GM23338 (cell line): ENCODE results near the gene RGL1. TPM values are rescaled to one million over a fixed set of nuclear protein-coding genes. Genes with fewer than 3 reads are reported as not detected.

Experiments
- ATAC-seq: fragments of 200-7000 bp; cut with Tn5 transposase; 3 replicates; pipeline ENCODE4 v1.9.1; 2020
- DNase-seq: peaks from one replicate; pipeline ENCODE4 v3.0.0-alpha.2; 2015; ENCODE audit warnings: low spot score
- H2AFZ ChIP-seq: fragments of 200-600 bp; sonication (generic); 2 replicates; pipeline ENCODE4 v1.8.0; 2016; ENCODE audit warnings: antibody characterized with exemption, mild to moderate bottlenecking, moderate library complexity
- H3F3A ChIP-seq: fragments of 200-600 bp; sonication (generic); replicated peaks from 2 replicates; pipeline ENCODE4 v1.8.0; 2017; ENCODE audit warnings: antibody characterized with exemption, mixed run types, low read depth
- H3K27ac ChIP-seq: fragments of 200-600 bp; sonication (generic); 2 replicates; pipeline ENCODE4 v1.6.1; 2016; ENCODE audit warnings: low read depth
- H3K27me3 ChIP-seq: fragments of 200-600 bp; sonication (generic); 2 replicates; pipeline ENCODE4 v1.8.0; 2016; ENCODE audit warnings: mild to moderate bottlenecking, mixed run types, moderate library complexity; ENCODE audit not compliant: insufficient read depth
- H3K36me3 ChIP-seq: fragments of 200-600 bp; sonication (generic); 2 replicates; pipeline ENCODE4 v1.8.0; 2016; ENCODE audit warnings: mild to moderate bottlenecking; ENCODE audit not compliant: insufficient read depth
- H3K4me1 ChIP-seq: fragments of 200-600 bp; sonication (generic); 2 replicates; pipeline ENCODE4 v1.8.0; 2016; ENCODE audit warnings: mild to moderate bottlenecking, moderate library complexity; ENCODE audit not compliant: insufficient read depth
- H3K4me2 ChIP-seq: fragments of 200-600 bp; sonication (generic); 2 replicates; pipeline ENCODE4 v1.7.1; 2017; ENCODE audit warnings: mixed run types
- H3K4me3 ChIP-seq: fragments of 200-600 bp; sonication (generic); 2 replicates; pipeline ENCODE4 v1.6.1; 2016; ENCODE audit warnings: mixed run types
- H3K79me2 ChIP-seq: fragments of 200-600 bp; sonication (generic); replicated peaks from 2 replicates; pipeline ENCODE4 v1.8.0; 2017; ENCODE audit warnings: mild to moderate bottlenecking; ENCODE audit not compliant: insufficient read depth
- H3K9me2 ChIP-seq: fragments of 200-600 bp; sonication (generic); 2 replicates; pipeline ENCODE4 v1.8.0; 2017; ENCODE audit not compliant: insufficient read depth
- H4K20me1 ChIP-seq: fragments of 200-600 bp; sonication (generic); replicated peaks from 2 replicates; pipeline ENCODE4 v1.8.0; 2017; ENCODE audit warnings: mild to moderate bottlenecking; ENCODE audit not compliant: insufficient read depth
- H3K27ac Mint-ChIP-seq: 2 replicates; pipeline ENCODE4 v1.8.0; 2020; ENCODE audit warnings: inconsistent platforms, mild to moderate bottlenecking, moderate library complexity, mixed read lengths
- H3K27me3 Mint-ChIP-seq: 3 replicates; pipeline ENCODE4 v1.8.0; 2022; ENCODE audit warnings: low read depth, mild to moderate bottlenecking, moderate library complexity, mixed read lengths, inconsistent platforms; ENCODE audit not compliant: insufficient read depth, poor library complexity
- H3K36me3 Mint-ChIP-seq: 3 replicates; pipeline ENCODE4 v1.8.0; 2021; ENCODE audit warnings: low read depth, mild to moderate bottlenecking, inconsistent platforms, moderate library complexity, mixed read lengths
- H3K4me1 Mint-ChIP-seq: 3 replicates; pipeline ENCODE4 v1.8.0; 2020; ENCODE audit warnings: mild to moderate bottlenecking, inconsistent platforms, mixed read lengths
- H3K4me3 Mint-ChIP-seq: 3 replicates; pipeline ENCODE4 v1.8.0; 2021; ENCODE audit warnings: moderate library complexity, mild to moderate bottlenecking, inconsistent platforms, mixed read lengths
- H3K9me3 Mint-ChIP-seq: 3 replicates; pipeline ENCODE4 v1.8.0; 2020; ENCODE audit warnings: moderate library complexity, mild to moderate bottlenecking, inconsistent platforms, mixed read lengths
- CREB1 ChIP-seq: fragments of 250-450 bp; sonication (Bioruptor Pico); IDR thresholded peaks from 2 replicates; pipeline ENCODE4 v1.5.0; 2020; ENCODE audit warnings: low read depth, mild to moderate bottlenecking, moderate library complexity
- EZH2 ChIP-seq: fragments of 200-600 bp; sonication (generic); IDR thresholded peaks from one replicate; pipeline ENCODE4 v1.8.0; 2017; ENCODE audit warnings: antibody characterized with exemption, mild to moderate bottlenecking, low read depth; ENCODE audit not compliant: unreplicated experiment
- EZH2phosphoT487 ChIP-seq: fragments of 200-600 bp; sonication (generic); IDR thresholded peaks from one replicate; pipeline ENCODE4 v1.8.1; 2018; ENCODE audit warnings: antibody characterized with exemption; ENCODE audit not compliant: unreplicated experiment
- JUNB ChIP-seq: IDR thresholded peaks from one replicate; pipeline ENCODE4 v1.6.1; 2016; ENCODE audit warnings: antibody characterized with exemption; ENCODE audit not compliant: unreplicated experiment
- NANOG ChIP-seq: IDR thresholded peaks from 2 replicates; pipeline ENCODE4 v1.6.1; 2016; ENCODE audit warnings: antibody characterized with exemption, borderline replicate concordance
- POLR2AphosphoS5 ChIP-seq: IDR thresholded peaks from 2 replicates; pipeline ENCODE4 v1.6.1; 2016; ENCODE audit warnings: antibody characterized with exemption, low read depth
- STAT1 ChIP-seq: IDR thresholded peaks from one replicate; pipeline ENCODE4 v1.6.1; 2016; ENCODE audit warnings: antibody characterized with exemption; ENCODE audit not compliant: unreplicated experiment
- ZNF114 ChIP-seq: fragments of 250-450 bp; sonication (Bioruptor Pico); IDR thresholded peaks from 2 replicates; pipeline ENCODE4 v1.5.0; 2020; ENCODE audit warnings: mild to moderate bottlenecking, moderate library complexity
- ZNF331 ChIP-seq: fragments of 250-450 bp; sonication (Bioruptor Pico); IDR thresholded peaks from 2 replicates; pipeline ENCODE4 v1.5.0; 2020; ENCODE audit warnings: low read depth, mild to moderate bottlenecking, moderate library complexity
- polyA plus RNA-seq: library from polyadenylated mRNA; unstranded; fragments of >200 nt; fragmentation: Nextera tagmentation; extraction: Ambion mirVana; gene quantifications from 2 replicates; pipeline ENCODE4 v1.2.1, GENCODE V29; 2016
- total RNA-seq: library from RNA; depleted of rRNA; stranded (reverse); fragments of >200 nt; shearing (Covaris generic); gene quantifications from 2 replicates; pipeline ENCODE4 v1.2.3, GENCODE V29; 2014
- TF ChIP-seq, protein P1 (sequence below), 2 experiments: fragments of 200-600 bp in 1 of 2; sonication (generic) in 1 of 2; conservative IDR thresholded peaks; 2 replicates each; pipeline versions ENCODE4 v1.5.1 to v1.6.1; 2016 to 2017; ENCODE audit warnings: antibody characterized with exemption in 2 of 2, low read depth in 2 of 2, mild to moderate bottlenecking in 2 of 2, moderate library complexity in 1 of 2
- TF ChIP-seq, protein P2 (sequence below): fragments of 250-450 bp; sonication (Bioruptor Pico); IDR thresholded peaks from 2 replicates; pipeline ENCODE4 v1.5.0; 2020; ENCODE audit warnings: mild to moderate bottlenecking, moderate library complexity
- TF ChIP-seq, protein P3 (sequence below): IDR thresholded peaks from 2 replicates; pipeline ENCODE4 v1.6.1; 2016; ENCODE audit warnings: antibody characterized with exemption
- TF ChIP-seq, protein P4 (sequence below): IDR thresholded peaks from one replicate; pipeline ENCODE4 v1.6.1; 2018; ENCODE audit warnings: antibody characterized with exemption; ENCODE audit not compliant: unreplicated experiment

Gene RGL1
- total and polyA plus RNA-seq, 2 experiments from 2014 or later: 0.91 to 2.6 TPM

DNA sequence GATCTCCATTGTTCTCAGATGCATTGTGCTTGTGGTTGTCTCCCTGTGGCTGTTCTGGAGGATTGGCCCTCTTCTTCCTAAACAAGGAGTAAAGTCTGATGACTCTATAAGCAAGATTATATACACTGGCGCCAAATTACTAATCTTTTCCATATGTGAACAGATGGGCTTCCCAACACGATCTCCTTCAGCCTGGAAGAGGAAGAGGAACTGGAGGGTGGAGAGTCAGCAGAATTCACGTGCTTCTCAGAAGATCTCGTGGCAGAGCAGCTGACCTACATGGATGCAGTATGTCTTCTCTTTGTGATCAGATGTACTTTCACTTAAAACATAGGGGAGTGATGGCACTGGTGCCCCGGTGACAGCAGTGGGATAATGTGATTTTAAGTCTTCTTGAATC, 78.7 kb downstream of the RGL1 start:
- Histone ChIP-seq H2AFZ (no peak overlapping the region), H3K27ac (no peak overlapping the region), H3K9me2 (peaks cover 8% of the 10 kb centered on the region; the same call in 1 of the 2 replicates), H3K4me3 (no peak overlapping the region), H3F3A (no peaks in the 10 kb centered on the region), H3K27me3 (no peaks in the 10 kb centered on the region), H3K79me2 (no peaks in the 10 kb centered on the region), H4K20me1 (no peaks in the 10 kb centered on the region), H3K4me1 (peaks cover 10% of the 10 kb centered on the region; the same call in 1 of the 2 replicates), H3K36me3 (no peaks in the 10 kb centered on the region), H3K4me2 (no peak overlapping the region)
- H3K27ac Mint-ChIP-seq: no peak overlapping the region
- no peak for ATAC-seq
- H3K4me3 Mint-ChIP-seq: no peak overlapping the region
- no peak for TF ChIP-seq CREB1 (CRISPR knock-in tag)
- TF ChIP-seq, protein P1, sequence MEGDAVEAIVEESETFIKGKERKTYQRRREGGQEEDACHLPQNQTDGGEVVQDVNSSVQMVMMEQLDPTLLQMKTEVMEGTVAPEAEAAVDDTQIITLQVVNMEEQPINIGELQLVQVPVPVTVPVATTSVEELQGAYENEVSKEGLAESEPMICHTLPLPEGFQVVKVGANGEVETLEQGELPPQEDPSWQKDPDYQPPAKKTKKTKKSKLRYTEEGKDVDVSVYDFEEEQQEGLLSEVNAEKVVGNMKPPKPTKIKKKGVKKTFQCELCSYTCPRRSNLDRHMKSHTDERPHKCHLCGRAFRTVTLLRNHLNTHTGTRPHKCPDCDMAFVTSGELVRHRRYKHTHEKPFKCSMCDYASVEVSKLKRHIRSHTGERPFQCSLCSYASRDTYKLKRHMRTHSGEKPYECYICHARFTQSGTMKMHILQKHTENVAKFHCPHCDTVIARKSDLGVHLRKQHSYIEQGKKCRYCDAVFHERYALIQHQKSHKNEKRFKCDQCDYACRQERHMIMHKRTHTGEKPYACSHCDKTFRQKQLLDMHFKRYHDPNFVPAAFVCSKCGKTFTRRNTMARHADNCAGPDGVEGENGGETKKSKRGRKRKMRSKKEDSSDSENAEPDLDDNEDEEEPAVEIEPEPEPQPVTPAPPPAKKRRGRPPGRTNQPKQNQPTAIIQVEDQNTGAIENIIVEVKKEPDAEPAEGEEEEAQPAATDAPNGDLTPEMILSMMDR (conservative IDR thresholded peaks at IDR 0.05; ENCODE audit: low read depth in 2 of 2): no peak
- no peak for TF ChIP-seq ZNF114 (CRISPR knock-in tag)
- TF ChIP-seq STAT1: no peak
- TF ChIP-seq ZNF331 (CRISPR knock-in tag): no peak
- no peak for TF ChIP-seq JUNB
- TF ChIP-seq, protein P2, sequence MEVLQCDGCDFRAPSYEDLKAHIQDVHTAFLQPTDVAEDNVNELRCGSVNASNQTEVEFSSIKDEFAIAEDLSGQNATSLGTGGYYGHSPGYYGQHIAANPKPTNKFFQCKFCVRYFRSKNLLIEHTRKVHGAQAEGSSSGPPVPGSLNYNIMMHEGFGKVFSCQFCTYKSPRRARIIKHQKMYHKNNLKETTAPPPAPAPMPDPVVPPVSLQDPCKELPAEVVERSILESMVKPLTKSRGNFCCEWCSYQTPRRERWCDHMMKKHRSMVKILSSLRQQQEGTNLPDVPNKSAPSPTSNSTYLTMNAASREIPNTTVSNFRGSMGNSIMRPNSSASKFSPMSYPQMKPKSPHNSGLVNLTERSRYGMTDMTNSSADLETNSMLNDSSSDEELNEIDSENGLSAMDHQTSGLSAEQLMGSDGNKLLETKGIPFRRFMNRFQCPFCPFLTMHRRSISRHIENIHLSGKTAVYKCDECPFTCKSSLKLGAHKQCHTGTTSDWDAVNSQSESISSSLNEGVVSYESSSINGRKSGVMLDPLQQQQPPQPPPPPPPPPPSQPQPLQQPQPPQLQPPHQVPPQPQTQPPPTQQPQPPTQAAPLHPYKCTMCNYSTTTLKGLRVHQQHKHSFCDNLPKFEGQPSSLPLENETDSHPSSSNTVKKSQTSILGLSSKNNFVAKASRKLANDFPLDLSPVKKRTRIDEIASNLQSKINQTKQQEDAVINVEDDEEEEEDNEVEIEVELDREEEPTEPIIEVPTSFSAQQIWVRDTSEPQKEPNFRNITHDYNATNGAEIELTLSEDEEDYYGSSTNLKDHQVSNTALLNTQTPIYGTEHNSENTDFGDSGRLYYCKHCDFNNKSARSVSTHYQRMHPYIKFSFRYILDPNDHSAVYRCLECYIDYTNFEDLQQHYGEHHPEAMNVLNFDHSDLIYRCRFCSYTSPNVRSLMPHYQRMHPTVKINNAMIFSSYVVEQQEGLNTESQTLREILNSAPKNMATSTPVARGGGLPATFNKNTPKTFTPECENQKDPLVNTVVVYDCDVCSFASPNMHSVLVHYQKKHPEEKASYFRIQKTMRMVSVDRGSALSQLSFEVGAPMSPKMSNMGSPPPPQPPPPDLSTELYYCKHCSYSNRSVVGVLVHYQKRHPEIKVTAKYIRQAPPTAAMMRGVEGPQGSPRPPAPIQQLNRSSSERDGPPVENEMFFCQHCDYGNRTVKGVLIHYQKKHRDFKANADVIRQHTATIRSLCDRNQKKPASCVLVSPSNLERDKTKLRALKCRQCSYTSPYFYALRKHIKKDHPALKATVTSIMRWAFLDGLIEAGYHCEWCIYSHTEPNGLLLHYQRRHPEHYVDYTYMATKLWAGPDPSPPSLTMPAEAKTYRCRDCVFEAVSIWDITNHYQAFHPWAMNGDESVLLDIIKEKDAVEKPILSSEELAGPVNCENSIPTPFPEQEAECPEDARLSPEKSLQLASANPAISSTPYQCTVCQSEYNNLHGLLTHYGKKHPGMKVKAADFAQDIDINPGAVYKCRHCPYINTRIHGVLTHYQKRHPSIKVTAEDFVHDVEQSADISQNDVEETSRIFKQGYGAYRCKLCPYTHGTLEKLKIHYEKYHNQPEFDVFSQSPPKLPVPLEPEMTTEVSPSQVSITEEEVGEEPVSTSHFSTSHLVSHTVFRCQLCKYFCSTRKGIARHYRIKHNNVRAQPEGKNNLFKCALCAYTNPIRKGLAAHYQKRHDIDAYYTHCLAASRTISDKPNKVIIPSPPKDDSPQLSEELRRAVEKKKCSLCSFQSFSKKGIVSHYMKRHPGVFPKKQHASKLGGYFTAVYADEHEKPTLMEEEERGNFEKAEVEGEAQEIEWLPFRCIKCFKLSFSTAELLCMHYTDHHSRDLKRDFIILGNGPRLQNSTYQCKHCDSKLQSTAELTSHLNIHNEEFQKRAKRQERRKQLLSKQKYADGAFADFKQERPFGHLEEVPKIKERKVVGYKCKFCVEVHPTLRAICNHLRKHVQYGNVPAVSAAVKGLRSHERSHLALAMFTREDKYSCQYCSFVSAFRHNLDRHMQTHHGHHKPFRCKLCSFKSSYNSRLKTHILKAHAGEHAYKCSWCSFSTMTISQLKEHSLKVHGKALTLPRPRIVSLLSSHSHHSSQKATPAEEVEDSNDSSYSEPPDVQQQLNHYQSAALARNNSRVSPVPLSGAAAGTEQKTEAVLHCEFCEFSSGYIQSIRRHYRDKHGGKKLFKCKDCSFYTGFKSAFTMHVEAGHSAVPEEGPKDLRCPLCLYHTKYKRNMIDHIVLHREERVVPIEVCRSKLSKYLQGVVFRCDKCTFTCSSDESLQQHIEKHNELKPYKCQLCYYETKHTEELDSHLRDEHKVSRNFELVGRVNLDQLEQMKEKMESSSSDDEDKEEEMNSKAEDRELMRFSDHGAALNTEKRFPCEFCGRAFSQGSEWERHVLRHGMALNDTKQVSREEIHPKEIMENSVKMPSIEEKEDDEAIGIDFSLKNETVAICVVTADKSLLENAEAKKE (CRISPR knock-in tag): no peak
- TF ChIP-seq EZH2phosphoT487: no peak
- TF ChIP-seq POLR2AphosphoS5: no peak
- TF ChIP-seq NANOG: no peak
- TF ChIP-seq EZH2: no peak
- TF ChIP-seq, protein P3, sequence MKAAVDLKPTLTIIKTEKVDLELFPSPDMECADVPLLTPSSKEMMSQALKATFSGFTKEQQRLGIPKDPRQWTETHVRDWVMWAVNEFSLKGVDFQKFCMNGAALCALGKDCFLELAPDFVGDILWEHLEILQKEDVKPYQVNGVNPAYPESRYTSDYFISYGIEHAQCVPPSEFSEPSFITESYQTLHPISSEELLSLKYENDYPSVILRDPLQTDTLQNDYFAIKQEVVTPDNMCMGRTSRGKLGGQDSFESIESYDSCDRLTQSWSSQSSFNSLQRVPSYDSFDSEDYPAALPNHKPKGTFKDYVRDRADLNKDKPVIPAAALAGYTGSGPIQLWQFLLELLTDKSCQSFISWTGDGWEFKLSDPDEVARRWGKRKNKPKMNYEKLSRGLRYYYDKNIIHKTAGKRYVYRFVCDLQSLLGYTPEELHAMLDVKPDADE: no peak
- TF ChIP-seq, protein P4, sequence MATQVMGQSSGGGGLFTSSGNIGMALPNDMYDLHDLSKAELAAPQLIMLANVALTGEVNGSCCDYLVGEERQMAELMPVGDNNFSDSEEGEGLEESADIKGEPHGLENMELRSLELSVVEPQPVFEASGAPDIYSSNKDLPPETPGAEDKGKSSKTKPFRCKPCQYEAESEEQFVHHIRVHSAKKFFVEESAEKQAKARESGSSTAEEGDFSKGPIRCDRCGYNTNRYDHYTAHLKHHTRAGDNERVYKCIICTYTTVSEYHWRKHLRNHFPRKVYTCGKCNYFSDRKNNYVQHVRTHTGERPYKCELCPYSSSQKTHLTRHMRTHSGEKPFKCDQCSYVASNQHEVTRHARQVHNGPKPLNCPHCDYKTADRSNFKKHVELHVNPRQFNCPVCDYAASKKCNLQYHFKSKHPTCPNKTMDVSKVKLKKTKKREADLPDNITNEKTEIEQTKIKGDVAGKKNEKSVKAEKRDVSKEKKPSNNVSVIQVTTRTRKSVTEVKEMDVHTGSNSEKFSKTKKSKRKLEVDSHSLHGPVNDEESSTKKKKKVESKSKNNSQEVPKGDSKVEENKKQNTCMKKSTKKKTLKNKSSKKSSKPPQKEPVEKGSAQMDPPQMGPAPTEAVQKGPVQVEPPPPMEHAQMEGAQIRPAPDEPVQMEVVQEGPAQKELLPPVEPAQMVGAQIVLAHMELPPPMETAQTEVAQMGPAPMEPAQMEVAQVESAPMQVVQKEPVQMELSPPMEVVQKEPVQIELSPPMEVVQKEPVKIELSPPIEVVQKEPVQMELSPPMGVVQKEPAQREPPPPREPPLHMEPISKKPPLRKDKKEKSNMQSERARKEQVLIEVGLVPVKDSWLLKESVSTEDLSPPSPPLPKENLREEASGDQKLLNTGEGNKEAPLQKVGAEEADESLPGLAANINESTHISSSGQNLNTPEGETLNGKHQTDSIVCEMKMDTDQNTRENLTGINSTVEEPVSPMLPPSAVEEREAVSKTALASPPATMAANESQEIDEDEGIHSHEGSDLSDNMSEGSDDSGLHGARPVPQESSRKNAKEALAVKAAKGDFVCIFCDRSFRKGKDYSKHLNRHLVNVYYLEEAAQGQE: no peak
- H3K9me3 Mint-ChIP-seq: no peaks in the 10 kb centered on the region
- H3K4me1 Mint-ChIP-seq: peaks cover 26% of the 10 kb centered on the region
- no peaks in the 10 kb centered on the region for H3K27me3 Mint-ChIP-seq
- H3K36me3 Mint-ChIP-seq: no peaks in the 10 kb centered on the region
- no peak for DNase-seq
